Measurements from ENCODE around the gene FGFBP1.
A peak's percentile ranks its signal among the peaks of the same experiment; 100 is the strongest.

Gene FGFBP1

DNA sequence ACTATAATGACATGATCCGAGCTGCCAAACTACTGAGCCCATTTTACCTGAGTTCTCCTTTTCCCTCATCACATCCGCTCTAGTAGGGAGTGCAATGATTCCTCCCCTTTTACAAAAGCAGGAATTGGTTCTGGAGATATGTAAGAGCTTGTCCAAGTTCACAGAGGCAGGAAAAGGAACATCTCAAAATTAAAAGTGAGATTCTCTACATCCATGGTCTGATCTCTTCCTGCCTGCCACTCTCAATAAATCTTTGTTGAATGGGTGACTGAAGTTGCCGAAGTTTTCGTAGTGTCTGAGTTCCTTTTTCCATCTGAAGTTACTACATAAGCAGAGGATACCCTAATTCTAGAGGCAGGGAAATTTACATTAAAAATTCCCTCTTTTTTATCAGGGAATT is at the start of gene FGFBP1:
Gene FGFBP1 (minus strand): TSS at position 101 of the 400 bp plus-strand sequence. CDS start 2,108 bp downstream, outside the sequence.
- no peak for DNase-seq

DNA sequence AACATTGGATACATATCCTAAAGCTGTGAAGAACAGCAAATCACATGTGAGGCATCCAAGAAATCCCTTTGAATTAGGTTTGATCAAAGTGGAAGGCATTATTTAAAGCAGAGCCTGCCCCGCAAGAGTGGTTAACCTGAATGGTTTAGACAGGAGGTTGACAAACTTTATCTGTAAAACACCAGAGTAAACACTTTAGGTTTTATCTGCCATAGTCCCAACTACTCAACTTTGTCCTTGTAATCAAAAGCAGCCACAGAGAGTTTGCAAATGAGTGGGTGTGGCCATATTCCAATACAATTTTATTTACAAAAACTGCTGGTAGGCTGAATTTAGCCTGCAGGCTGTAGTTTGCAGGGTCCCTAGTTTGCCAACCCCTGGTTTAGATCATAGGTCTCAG is 49.7 kb upstream of the FGFBP1 start:
- no peak for DNase-seq

DNA sequence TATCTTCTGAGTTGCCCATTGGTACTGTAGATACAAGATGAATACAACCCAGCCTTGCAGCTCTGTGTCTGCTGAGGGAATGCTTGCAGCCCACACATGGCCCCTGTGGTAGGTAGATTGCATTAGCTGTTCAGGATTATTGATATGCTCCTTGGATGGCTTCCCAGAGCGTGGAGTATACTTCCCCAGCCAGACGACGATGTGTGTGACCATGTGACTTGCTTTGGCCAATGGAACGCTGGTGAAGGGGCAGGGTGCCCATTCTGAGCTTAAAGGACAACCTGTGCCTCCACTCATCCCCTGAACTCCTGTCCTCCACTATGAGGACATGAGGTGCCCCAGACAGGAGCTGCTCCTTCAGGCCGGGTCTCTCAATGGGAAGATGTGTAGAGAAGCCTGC is 48.4 kb upstream of the FGFBP1 start:
- no peak for DNase-seq

DNA sequence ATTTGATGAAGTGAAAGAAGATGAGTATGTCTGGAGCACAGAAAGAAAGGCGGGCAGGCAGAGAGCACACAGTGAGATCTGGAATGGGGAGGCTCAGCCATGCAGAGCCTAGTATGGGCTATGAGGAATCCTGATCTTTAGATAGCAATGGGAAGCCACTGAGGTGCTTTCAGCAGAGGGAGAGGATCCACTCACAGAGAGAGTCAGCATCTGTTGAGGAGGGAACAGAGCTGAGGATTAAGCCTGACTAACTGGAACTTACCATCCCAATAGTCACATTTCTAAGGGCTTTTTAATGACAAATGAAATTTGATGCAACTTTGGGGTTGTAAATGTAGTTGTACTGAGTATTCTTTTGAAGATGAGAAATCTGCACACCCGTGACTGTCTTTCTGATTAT is 45.1 kb upstream of the FGFBP1 start:
- DNase-seq = no peak

DNA sequence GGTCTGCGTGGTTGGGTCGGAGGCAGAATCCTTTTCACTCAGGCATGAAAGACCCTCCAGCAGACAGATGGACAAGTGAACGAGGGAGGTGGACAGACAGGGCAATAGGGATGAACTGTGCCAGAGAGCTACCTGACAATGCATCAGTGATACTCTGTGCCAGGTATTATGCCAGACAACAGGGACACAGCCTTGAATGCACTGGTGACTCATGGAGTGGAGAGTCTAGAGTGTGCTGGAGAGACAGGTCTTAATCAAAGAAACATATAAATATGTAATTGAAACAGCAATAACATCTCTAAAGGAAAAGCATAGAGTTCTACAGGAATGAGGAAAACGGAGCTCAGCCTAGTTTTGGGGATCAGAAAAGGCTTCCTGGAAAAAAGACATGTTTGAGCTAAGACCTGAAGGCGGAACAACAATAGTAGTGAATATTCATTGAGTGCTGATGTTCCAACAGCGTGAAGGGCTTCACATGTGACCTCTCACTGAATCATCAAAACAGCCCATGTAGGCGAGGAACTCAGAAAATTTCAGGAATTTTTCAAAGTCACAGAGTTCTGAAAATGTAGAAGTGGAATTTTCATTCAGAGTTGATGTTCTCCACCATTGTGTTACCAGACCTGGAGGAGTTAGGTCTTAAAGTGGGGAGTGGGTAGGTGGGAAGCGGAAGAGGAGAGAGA is 44.4 kb upstream of the FGFBP1 start:
- no peak for DNase-seq

DNA sequence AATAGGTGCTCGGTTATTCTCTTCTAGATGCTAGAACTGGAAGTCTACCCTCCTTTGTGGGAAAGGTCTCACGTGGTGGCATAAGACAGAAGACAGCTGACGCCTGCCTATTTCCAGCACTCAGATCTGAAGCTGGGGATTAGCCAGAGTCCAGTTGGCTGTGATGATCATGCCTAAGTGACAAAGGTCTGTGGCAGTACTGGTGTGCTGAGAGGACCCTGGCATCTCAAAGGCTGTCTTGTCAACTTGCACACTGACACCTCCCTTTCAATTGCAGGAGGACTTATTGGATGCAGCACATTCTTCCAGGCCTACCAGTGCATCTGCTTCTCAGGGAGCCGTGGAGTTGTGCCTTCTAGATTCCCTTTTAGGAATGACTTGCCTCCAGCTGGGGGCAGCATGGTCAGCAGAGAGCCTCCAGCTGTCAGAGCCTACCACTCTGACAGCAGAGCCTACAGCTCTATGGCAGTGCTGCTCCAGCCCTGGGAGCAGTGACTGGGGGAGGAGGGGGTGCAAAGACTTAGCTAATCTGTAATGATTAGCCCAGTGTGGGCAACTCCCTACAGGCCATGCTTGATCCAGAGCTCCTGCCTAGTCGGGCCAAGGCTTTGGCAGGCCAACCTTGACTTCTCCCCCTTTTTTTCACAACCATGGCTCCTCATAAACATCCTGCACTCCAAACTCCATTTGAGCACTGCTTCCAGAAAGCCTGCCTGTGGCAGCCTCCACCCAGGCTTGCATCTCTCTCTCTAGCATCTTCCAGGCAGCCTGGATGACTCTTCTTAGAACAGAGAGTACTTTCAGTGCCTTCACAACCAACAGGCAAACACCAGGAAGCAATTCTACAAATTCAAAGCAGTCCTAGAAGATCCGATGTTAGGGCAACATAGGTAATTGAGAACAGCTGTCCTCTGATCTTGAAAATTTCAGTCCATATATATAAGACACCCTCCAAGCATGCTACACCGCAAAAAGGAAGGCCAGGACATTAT is 38.2 kb upstream of the FGFBP1 start:
- no peak for DNase-seq

DNA sequence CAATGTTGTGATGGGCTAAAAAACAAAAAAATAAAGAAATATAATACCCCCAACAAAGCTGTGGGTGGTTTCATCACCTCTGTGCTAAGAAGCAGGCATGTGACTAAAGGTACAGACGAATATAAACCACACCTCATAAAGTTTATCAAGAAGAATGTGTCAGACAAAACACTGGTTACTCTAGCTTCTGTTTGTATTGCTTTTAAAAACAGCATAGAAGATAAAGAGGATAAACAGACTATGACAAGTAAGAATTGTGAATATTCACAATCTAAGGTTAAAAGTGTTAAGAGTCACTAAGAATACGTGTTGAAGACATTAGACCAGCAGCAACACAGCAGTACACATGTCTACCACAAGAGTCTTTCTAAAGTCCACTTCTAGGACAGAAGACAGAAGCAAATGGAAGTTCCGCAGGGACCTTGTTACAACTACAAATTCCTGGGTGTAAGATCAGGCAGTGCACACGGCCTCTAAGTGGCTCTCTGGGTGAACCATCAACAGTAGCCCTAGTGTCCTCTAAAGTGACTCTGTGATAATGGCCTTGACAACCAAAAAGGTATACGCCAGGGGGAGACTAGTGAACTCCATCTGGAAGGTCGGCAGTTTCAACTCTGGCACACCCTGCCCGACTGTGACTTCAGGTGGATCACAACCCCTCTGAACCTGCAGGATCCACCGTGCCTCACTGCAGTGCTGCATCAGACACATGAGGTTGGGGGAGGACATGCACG is 32.7 kb upstream of the FGFBP1 start:
- no peak for DNase-seq

DNA sequence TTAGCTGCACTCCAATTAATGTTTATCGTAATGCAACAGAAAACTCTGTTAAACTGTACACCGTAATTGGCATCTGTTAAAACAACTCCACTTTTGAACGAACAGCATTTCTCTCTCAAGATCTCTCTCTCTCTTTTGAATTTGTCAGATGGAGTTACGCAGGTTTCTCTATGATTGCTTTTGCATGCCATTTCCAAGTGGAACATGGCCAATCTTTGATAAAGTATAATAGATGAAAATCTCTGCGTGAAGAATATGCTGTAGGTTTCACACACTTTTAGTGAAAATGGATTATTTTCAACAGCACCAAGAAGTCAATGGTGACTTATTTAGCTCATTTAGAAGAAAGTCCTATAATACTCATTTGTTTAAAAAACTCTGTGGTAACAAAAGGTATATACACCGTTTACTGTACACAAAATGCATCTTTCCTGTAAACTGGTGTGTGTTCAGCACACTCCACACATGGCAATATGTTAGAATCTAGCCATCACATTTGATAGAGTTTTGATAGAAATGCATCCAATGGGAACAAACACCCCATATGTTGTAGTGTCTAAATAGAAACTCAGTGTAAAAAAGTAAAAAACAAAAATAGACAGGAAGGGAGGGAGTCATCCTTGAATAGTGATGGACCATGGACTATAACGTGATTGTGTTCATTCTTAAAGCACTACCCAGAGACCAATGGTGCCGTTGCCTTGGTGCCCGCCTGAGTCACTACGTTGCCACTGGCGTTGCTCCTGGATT is 30.2 kb upstream of the FGFBP1 start:
- DNase-seq = no peak

DNA sequence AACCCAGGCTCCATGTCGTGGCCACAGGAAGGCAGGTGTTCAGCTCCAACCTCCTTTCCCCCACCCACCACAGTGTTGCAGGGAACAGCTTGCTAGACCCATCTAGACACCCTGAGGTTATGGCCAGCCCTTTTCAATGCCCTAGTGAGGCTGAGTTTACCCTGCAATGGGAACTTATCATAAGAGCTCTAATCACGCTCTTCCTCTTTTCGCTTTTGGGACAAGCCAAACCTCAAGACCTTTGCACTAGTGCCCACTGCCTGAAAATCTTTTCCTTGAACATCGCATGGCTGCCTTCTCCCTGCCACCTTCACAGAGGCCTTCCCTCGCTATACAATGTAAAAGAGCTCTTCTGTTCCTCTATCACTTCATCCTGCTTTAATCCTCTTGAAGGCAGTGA is 26.8 kb upstream of the FGFBP1 start:
- DNase-seq = no peak

DNA sequence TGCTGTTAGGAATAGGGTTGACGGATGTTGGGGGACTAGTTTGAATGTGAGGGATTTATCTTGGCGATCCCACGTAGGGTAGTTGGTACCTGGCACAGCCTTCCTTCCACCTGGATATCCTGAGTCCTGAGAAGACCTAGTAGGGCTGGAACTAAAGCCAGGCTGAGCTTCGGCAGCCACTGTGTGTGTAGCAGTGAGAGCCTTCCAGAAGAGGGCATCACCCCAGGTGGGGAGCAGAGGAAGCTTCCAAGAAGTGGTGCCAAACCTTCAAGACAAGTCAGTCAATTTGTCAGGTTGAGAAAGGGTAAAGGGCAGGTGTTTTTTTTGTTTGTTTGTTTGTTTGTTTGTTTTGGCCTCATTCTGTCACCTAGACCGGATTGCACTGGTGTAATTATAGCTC is 25.6 kb upstream of the FGFBP1 start:
- no peak for DNase-seq

DNA sequence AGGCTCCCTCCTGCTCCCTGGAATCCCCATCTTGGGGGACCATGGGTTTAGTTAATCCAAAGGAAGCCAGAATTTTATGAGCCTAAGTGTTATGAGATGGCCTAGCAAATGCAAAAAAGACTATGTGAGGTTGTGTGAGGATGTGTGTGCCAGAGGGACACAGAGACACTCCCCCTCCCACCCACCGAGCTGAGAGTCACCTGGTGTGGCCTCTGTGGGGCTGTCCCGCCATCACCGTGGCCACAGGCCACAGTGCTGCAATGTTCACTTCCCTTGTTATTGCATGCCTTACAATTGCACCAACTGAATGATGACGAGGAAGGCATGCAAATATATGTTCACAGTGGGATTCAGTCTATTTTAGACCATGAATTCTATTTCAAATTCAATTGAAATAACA is 25.0 kb upstream of the FGFBP1 start:
- peak; percentile 3 for DNase-seq

DNA sequence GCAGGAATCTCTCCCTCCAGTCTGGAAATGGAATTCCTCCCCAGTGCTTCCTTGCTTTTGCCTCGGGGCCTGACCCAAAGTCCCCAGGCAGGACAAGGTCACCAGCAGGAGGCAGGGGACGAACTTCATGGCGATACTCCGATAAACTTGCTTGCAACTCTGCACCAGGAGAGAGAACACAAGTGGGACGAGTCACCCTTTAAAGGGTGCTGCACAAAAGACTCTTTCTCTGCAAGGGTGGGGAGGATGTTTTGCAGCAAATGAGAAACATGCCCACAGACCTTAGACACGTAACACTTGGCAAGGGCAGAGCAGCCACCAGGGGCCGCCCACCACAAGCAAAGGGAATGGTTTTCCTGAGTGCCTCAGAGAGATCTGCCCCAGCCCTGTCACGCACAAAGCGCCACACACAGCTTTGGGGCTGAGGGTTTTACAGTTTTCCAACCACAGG is 24.5 kb upstream of the FGFBP1 start, which contains the start of gene FGFBP2:
Gene FGFBP2 (minus strand): TSS at position 175 of the 451 bp plus-strand sequence. CDS start 46 bp downstream, at position 129.
- peak; percentile 50 for DNase-seq

DNA sequence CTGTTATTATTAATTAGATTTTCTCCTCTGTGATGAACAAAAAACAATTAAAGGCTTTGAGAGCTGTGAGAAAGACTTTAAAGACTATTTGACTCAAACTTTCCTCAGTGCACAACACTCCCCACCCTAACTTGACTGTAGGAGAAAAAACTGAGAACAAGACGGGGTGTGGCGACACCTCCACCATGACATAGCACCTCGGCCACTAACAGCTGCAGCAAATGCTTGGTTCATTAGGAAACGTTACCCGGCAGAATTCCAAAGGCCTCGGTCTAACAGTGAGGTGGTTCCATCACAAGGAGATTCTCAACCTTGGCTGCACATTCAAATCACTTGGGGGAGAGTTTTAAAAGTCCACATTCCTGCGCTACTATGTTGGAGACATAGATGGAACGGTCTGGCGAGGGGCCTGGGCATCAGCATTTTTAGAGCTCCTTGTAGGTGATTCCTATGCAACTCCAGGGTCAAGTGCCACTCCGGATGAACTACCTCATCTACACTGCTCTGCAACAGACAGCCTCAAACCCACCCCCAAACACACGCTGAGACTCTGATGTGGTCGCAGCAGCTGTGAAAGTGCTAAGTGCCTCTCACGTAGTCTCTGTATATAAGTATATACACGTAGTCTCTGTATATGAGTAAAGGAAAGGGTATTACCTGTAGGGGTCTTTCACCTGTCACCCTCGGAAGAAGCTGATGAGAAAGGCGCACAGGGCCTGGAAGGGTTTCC is 23.4 kb upstream of the FGFBP1 start:
- no peak for DNase-seq

DNA sequence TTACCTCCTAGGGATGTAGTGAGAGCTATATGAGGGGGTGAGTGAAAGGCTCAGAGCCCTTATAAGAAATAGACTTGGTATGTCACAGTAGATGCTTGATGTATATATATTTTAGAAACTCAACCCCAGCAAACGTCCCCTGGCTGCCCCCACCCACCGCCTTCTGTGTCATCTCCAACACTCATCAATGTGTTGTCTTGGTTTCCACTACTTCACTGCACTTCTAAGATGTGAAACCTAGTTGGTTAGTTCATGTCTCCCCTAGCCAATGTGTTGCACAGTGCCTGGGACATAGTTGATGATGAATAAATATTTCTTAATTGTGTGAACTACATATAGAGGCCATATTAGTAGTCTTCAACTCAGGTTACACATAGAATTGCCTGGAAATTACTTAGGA is 20.0 kb upstream of the FGFBP1 start:
- DNase-seq = no peak

DNA sequence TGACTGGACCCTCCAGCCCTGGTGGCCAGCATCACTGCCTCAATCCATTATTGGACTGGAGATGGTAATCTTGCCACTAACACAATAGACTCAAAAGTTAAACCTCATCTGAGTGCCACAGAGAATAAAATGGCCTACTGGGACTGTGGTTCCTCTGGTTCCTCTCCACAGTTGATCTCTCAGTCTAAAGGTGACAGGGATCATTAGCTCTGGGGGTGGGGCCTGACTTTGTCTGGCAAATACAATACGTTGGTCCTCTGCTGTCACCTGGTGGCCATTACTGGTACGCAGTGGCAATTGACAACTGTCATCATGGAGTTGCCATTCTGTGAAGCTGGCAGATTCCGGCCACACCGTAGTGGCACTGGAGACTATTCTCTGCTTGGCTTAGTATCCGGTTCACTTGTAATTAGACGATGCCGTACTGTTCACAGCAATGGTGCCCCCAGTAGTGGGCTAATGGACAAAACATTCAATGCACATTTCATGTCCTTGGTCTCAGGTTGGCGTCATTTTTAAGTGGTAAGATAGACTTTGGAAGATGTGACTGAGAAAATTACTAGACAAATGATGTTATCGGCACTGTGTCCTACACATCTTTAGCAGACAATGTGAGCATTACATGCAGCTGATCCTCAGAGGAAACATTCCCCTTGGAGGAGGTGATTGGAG is 17.8 kb upstream of the FGFBP1 start:
- DNase-seq = peak; percentile 62

DNA sequence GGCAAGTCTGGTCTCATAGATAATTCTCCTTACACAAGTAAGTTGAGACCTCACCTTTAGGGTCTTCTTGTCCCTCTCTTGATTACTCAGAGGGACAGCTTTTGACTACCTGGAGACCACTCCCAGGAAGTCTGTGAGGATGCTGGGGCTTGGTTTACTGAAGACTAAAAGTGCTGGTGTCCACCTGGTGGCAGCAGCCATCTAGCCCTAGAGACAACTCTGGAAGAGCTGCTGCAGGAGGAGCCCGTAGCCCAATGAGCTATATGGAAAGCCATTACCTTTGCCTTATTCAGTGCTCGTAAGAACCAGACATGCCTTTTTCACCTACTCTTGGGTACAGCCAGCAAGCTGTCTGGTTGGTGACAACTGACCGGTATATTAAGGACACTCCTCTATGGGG is 17.1 kb upstream of the FGFBP1 start:
- no peak for DNase-seq

DNA sequence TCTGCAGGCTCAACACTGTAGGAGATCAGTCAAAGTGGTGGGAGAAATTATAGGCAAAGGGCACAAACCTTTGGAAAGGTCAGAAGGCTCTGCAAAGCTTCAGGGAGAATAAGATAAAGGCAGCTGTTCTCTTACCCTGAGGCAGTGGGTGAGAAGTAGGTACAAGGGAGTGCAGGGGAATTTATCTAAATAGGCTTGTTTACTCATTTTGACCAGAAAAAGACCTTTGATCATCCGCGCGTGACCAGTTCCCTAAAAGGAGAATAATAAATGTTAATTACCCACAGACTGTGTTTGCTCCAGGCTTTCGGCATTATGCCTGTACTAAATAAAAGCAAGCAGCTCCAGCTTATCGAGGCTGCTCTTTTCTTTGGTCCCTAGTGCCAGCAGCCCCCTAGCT is 15.1 kb upstream of the FGFBP1 start:
- DNase-seq = no peak

DNA sequence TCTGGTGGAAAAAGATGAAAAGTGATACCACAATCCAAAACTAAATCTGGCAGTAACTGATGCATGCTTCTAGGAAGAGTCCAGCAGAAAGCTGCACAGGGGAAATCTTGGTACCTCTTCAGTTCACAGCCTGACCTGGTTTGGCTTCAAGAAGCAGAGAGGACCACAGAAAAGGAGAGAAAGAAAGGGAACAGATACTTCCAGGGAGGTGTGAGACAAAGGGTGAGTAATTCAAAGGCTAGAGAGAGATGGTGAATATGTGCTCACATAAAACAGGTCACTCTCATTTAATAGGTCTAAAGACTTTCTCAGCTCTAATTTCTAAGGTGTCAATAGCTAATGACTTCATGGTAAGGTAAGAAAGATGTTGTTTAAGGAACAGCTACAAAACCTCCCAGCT is 13.2 kb upstream of the FGFBP1 start:
- no peak for DNase-seq

DNA sequence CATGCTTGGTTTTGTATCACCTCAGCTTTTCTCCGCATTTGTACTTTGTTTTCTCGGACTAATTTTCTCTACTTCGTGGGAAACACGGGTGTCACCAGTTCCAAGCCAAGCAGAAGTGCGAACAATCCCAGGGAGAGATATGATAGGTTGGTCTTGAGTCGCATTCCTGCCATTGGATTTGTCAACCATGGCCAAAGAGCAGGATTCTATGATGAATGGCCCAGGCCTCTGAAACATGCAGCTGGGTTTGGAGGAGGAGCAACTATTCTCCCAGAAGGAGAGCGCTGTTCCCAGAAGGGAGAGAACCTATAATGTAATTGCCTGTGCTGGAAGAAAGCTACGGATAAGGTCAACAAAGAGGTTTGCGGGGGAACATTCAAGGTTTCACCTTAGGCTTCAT is 10.3 kb upstream of the FGFBP1 start:
- DNase-seq = no peak

DNA sequence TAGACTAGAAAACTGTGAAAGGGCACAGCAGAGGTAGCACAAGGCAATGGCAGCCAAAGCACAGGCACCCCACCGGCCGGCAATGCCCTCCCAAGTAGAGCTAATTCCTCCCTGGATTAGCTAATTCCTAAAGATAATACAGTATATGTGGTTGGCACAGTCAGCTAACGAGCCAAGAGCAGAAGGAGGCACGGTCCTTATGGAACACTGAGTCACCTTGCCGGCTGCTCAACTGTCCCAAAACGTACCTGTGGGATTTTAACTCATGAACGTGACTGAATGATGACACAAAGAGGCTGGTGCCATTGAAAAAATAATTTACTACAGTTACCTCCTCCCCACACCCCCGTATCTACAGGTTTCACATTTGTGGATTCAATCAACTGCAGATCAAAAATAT is 9.1 kb upstream of the FGFBP1 start:
- no peak for DNase-seq

DNA sequence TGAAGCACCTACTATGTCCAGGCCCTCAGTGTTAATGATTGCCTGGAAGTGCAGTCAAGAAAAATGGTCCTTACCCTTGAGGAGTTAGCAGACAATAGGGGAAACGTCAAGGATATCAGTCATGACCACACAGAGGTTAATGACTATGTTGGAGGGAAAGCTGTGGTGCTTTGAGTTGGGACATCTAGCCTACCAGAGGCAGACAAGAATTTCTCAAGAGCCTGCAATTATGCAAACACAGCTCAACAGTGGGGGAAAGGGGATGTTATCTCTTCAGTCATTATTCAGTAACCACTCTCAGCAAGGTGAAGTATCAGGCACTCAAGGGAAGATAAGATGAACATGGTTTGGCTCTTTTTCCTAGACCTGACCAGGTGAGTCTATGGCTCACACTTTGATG is 7.0 kb upstream of the FGFBP1 start:
- peak; percentile 76 for DNase-seq
